Neural cell (in vitro differentiated cells): ENCODE results near the gene FIBCD1.

Experiments used
- CTCF ChIP-seq: fragments of 450-650 bp; IDR thresholded peaks from 2 replicates; pipeline ENCODE4 v1.5.1; 2014; ENCODE audit warnings: antibody characterized with exemption, mild to moderate bottlenecking, moderate library complexity; ENCODE audit not compliant: poor library complexity, severe bottlenecking
- EP300 ChIP-seq: fragments of 450-650 bp; conservative IDR thresholded peaks from 2 replicates; pipeline ENCODE4 v1.6.1; 2014; ENCODE audit warnings: antibody characterized with exemption, mild to moderate bottlenecking, moderate library complexity; ENCODE audit not compliant: poor library complexity, severe bottlenecking
- EZH2 ChIP-seq: fragments of 200-600, 300-800 bp; shearing (Covaris generic), sonication (generic); IDR thresholded peaks from 2 replicates; pipeline ENCODE4 v1.6.1; 2014; ENCODE audit warnings: antibody characterized with exemption, low read length, borderline replicate concordance, mild to moderate bottlenecking; ENCODE audit not compliant: insufficient read depth, poor library complexity, severe bottlenecking
- POLR2AphosphoS5 ChIP-seq: IDR thresholded peaks from 2 replicates; pipeline ENCODE4 v1.6.1; 2012
- REST ChIP-seq: IDR thresholded peaks from 2 replicates; pipeline ENCODE4 v1.6.1; 2012; ENCODE audit warnings: borderline replicate concordance
- SMC3 ChIP-seq: fragments of 450-650 bp; conservative IDR thresholded peaks from 2 replicates; pipeline ENCODE4 v1.6.1; 2014; ENCODE audit warnings: antibody characterized with exemption, mild to moderate bottlenecking, moderate library complexity; ENCODE audit not compliant: poor library complexity

- TF ChIP-seq CTCF = no peak
- TF ChIP-seq EP300 = no peak
- TF ChIP-seq REST = no peak
- no peak for TF ChIP-seq SMC3
- no peak for TF ChIP-seq POLR2AphosphoS5
- TF ChIP-seq EZH2 = no peak
Measured at GRCh38 chr9:130930804-130931349, 8.2 kb downstream of the FIBCD1 start.
